ENCODE results near the gene CENPO. TPM values are rescaled to one million over a fixed set of nuclear protein-coding genes. Genes with fewer than 3 reads are reported as not detected.

Gene CENPO
- total RNA-seq, 4 donors from 2014 or later, result 6.0 to 13.8 (median 9.6) TPM

- H3K4me3 ChIP-seq, result no peak overlapping the region
- in situ Hi-C loops (cut with MboI; ENCODE audit: low pct_ligation_motif_present in 1 of 4, low pct_unique_long_range_greater_than_20kb in 1 of 4, low sequenced_read_pairs in 3 of 4), result loop anchor here in 2 of 4 donors (5.0 to 10.0 kb wide), 2 partner anchors 413 to 420 kb away; no protein-coding TSS in a partner anchor
- no peaks in the 10 kb centered on the region for H3K27me3 ChIP-seq
- H3K4me1 ChIP-seq, result peaks cover 3 to 5% (median 5%) of the 10 kb centered on the region in 4 donors
- no peaks in the 10 kb centered on the region for H3K9me3 ChIP-seq
- intact Hi-C loops (cut with DNase I; ENCODE audit: low total_unique reads), result loop anchor here (2.0 kb wide), 1 partner anchor 413 kb away; no protein-coding TSS in a partner anchor
- peak; percentile 84 for DNase-seq
- TF ChIP-seq EP300 (IDR thresholded peaks at IDR 0.05; ENCODE audit: low read depth), result no peak
- TF ChIP-seq CTCF (IDR thresholded peaks at IDR 0.05), result peak; percentile 81 to 91 (median 89)
- no peak for TF ChIP-seq POLR2A (IDR thresholded peaks at IDR 0.05)
- no peak for TF ChIP-seq POLR2AphosphoS5 (IDR thresholded peaks at IDR 0.05)
- peak overlapping the region in 1 of 4 donors; percentile 2 for H3K27ac ChIP-seq
- H3K36me3 ChIP-seq, result peaks cover 0 to 5% (median 0%) of the 10 kb centered on the region in 4 donors
- 0 to 43% methylated on average over 1 to 23 of the region's 30 CpGs for WGBS, 2 donors (ENCODE audit: low coverage in 1 of 2)
These were observed 34.4 kb downstream of the CENPO start for GRCh38 chr2:24827321-24828237.

- WGBS, 2 donors (ENCODE audit: low coverage in 1 of 2), result 85 to 100% methylated on average over 2 to 17 of the region's 17 CpGs
- TF ChIP-seq POLR2AphosphoS5 (IDR thresholded peaks at IDR 0.05) (no peak), CTCF (IDR thresholded peaks at IDR 0.05) (no peak), POLR2A (IDR thresholded peaks at IDR 0.05) (no peak), EP300 (IDR thresholded peaks at IDR 0.05; ENCODE audit: low read depth) (no peak)
- Histone ChIP-seq H3K36me3 (no peaks in the 10 kb centered on the region), H3K4me1 (peaks cover 3 to 5% (median 5%) of the 10 kb centered on the region in 4 donors), H3K4me3 (no peak overlapping the region), H3K9me3 (no peaks in the 10 kb centered on the region), H3K27ac (no peak overlapping the region), H3K27me3 (no peaks in the 10 kb centered on the region)
- in situ Hi-C loops (cut with MboI; ENCODE audit: low pct_ligation_motif_present in 1 of 4, low pct_unique_long_range_greater_than_20kb in 1 of 4, low sequenced_read_pairs in 3 of 4), result loop anchor here in 2 of 4 donors (5.0 to 10.0 kb wide), 2 partner anchors 414 to 421 kb away; no protein-coding TSS in a partner anchor
- DNase-seq, result no peak
- intact Hi-C loops (cut with DNase I; ENCODE audit: low total_unique reads), result loop anchor here (2.0 kb wide), 1 partner anchor 414 kb away; no protein-coding TSS in a partner anchor
These were observed 35.2 kb downstream of the CENPO start for GRCh38 chr2:24828238-24828996.

- TF ChIP-seq POLR2AphosphoS5 (IDR thresholded peaks at IDR 0.05) (no peak), POLR2A (IDR thresholded peaks at IDR 0.05) (no peak), CTCF (IDR thresholded peaks at IDR 0.05) (no peak), EP300 (IDR thresholded peaks at IDR 0.05; ENCODE audit: low read depth) (no peak)
- Histone ChIP-seq H3K4me3 (no peak overlapping the region), H3K4me1 (peaks cover 3 to 5% (median 5%) of the 10 kb centered on the region in 4 donors), H3K36me3 (no peaks in the 10 kb centered on the region), H3K27me3 (no peaks in the 10 kb centered on the region), H3K9me3 (no peaks in the 10 kb centered on the region), H3K27ac (no peak overlapping the region)
- in situ Hi-C loops (cut with MboI; ENCODE audit: low pct_ligation_motif_present in 1 of 4, low pct_unique_long_range_greater_than_20kb in 1 of 4, low sequenced_read_pairs in 3 of 4) (no loop called here), intact Hi-C loops (cut with DNase I; ENCODE audit: low total_unique reads) (no loop called here)
- DNase-seq, result peak; percentile 3
- WGBS, 2 donors (ENCODE audit: low coverage in 1 of 2), result 95% methylated on average over 5 of the region's 5 CpGs; no CpG with 5 or more reads in 1 of the 2 donors
These were observed 37.1 kb downstream of the CENPO start for GRCh38 chr2:24830351-24830750.

GRCh38 chr2:24830786-24831185 is 37.6 kb downstream of the CENPO start:
- Histone ChIP-seq H3K4me3 (no peak overlapping the region), H3K9me3 (no peaks in the 10 kb centered on the region), H3K36me3 (no peaks in the 10 kb centered on the region), H3K4me1 (peaks cover 3 to 5% (median 5%) of the 10 kb centered on the region in 4 donors), H3K27ac (no peak overlapping the region), H3K27me3 (no peaks in the 10 kb centered on the region)
- in situ Hi-C loops (cut with MboI; ENCODE audit: low pct_ligation_motif_present in 1 of 4, low pct_unique_long_range_greater_than_20kb in 1 of 4, low sequenced_read_pairs in 3 of 4), result no loop called here
- 92% methylated on average over 12 of the region's 12 CpGs; no CpG with 5 or more reads in 1 of the 2 donors for whole genome bisulfite sequencing, 2 donors (ENCODE audit: low coverage in 1 of 2)
- intact Hi-C loops (cut with DNase I; ENCODE audit: low total_unique reads), result no loop called here
- TF ChIP-seq POLR2A (IDR thresholded peaks at IDR 0.05), result no peak
- no peak for TF ChIP-seq POLR2AphosphoS5 (IDR thresholded peaks at IDR 0.05)
- TF ChIP-seq CTCF (IDR thresholded peaks at IDR 0.05), result no peak
- TF ChIP-seq EP300 (IDR thresholded peaks at IDR 0.05; ENCODE audit: low read depth), result no peak
- DNase-seq, result no peak

All from transverse colon (tissue), 4 donors.